GM18517 (cell line): ENCODE results near the gene ARL6IP4.
"Not testable (repeated sequence)": the region's sequence is repeated elsewhere in the genome, so short reads cannot be mapped to it uniquely, and the experiment has no call there.

Source experiments
- ATAC-seq: cut with Tn5 transposase; IDR thresholded peaks from one replicate; pipeline ENCODE4 v1.9.1; 2021; ENCODE audit warnings: mild to moderate bottlenecking, moderate library complexity; ENCODE audit not compliant: unreplicated experiment

The ARL6IP4 gene

DNA sequence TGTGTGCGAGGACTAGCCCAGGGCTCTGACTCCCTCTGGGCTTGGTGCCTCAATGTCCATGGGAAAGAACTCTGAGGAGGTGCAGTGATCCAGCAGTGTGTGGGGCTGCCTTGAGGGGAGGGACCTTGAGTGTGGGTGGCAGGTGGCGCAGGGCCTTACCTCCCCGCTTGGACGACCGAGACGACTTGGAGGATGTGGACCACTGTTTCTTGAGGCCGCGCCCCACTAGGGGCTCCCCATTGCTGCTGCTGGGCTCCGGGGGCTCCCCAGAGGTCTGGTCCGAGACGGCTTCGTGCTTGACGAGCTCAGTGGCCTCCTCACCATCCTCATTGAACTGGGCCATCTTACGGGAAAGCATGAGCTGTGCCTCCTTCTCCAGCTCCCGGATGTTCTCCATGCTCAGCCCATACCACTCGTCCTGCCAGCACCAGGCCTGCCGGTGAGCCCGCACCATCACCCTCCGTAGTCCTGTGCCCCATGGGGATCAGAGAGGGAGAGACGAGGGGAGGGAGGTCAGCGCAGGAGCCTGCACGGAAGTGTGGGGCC, 24.7 kb downstream of the ARL6IP4 start:
- ATAC-seq = no peak

DNA sequence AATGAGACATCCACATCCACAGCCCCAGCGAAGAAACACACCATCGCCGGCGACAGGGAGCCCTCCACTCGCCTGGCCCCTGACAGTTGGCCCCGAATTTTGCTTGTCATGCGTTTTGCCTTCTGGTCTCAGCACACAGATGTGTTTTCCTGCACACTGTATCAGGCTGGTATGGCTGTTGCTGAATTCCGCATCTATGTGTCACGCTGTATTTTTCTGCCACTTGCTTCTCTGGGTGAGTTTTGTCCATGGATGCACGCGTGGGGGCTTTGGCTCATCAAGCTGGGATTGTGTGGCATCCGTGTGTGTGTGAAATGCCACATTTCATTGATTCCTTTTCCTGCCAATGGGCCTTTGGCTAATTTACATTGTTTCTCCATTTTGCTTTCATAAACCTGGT, 26.5 kb downstream of the ARL6IP4 start:
- no peak for ATAC-seq

DNA sequence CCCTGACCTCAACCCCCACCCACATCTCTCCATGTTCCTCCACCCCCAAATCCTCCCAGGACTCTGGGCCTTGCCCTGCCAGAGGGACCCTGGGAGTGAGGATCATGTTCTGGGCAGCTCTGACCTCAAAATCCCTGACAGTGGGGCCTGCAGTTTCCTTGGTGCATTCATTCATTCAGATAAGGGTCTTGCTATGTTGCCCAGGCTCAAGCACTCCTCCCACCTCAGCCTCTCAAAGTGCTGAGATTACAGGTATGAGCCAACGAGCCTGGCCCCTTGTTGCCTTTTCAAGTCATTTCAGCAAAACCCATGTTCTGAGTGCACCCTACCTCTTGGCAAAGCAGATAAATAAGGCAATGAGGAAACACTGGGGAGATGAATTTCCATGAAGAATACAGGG, 29.6 kb downstream of the ARL6IP4 start:
- ATAC-seq = no peak

DNA sequence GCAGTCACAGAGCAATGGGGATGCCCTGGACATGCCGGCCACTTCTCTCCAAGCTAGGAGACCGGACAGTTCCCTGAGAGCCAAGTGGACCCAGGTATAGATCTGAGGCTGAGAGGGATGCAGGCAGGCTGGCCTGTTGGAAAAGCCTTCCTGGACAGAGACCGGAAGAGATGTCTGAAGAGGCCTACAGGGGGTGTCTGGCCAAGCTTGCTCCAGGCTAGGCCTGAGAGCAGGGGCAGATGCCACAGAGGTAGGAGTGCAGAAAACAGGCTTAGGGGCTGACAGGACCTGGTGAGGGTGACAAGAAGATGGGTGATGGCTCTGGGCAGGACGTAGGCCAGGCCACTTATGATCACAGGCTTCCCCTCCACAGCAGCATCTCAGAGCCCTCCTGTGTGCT, 30.2 kb downstream of the ARL6IP4 start:
- no peak for ATAC-seq

DNA sequence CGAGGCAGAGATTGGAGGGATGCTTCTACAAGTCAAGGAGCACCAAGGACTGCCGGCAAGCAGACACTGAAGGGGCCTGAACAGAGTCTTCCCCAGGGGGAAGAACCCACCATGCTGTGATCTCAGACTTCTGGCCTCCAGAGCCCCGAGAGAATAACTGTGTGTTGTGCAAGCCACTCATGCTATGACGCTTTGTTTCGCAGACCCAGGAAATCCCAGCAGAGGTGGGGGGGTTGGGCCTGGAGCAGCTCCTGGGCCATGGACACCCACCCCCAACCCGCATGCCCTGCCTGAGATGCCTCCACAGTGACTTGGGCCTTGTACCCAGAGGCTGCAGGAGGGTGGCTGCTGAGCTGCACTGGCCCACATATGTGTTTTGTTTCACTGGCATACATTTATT, 31.2 kb downstream of the ARL6IP4 start:
- no peak for ATAC-seq

DNA sequence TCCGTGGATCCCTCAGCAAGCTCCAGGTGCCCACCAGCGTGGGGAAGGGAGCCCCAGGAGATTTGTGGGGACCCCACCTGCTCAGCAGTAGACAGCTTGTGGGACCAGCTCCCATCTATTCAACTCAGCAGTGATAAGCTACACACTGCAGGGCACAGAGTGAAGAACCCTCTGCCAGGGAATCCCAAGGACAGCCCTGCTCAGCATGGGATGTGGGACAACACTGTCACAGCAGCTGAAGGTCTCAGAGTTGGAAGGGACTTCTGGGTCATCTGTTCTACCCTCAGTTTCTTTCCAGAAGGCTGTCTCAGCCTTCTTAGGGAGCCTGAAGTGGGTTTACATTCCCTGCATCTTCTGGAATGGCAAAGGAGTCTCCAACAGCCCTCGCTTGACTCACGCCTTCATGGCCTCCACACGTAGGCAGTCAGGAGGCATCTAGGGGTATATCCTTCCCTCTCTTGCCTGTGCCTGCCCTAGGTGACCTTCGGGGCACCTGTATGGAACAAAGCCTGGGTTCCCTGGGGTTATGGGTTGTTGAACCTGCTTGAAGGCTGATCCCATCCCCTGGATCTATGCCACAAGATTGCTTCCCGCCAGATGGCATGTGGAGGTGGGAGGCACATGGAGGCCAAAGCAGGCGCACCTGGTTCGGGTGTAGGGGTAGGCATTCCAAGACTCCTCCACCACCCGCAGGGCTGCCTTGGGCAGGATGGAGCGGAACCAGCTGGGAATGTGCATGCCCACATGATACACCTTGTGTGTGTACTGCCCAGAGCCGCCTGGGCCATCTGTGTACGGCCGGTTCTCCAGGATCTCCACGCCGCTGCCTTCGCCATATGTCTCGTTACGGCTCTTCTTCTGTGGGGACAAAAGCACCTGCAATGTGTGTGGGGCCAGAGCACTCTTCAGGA, 33.0 kb downstream of the ARL6IP4 start:
- no peak for ATAC-seq

DNA sequence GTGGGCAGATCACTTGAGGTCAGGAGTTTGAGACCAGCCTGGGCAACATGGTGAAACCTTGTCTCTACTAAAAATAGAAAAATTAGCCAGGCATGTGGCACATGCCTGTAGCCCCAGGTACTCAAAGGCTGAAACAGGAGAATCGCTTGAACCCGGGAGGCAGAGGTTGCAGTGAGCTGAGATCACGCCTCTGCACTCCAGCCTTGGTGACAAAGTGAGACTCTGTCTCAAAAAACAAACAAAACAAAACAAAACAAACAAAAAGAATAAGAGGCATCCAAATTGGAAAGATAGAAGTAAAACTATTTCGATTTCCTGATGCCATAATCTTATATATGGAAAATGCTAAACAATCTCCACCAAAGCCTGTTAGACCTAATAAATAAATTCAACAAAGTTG, 34.0 kb downstream of the ARL6IP4 start:
- ATAC-seq = not testable (repeated sequence)

DNA sequence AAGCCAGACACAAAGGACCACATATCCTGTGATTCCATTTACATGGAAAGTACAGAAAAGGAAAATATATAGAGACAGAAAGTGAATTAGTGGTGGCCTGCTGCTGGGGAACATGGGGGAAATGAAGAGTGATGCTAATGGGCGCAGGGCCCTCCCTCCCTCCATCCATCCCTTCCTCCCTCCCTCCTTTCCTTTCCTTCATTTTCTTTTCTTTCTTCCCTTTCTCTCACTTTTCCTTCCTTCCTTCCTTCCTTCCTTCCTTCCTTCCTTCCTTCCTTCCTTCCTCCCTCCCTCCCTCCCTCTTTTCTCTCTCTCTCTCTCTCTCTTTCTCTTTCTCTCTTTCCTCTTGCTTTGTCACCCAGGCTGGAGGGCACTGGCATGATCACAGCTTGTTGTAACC, 37.3 kb downstream of the ARL6IP4 start:
- no peak for ATAC-seq

DNA sequence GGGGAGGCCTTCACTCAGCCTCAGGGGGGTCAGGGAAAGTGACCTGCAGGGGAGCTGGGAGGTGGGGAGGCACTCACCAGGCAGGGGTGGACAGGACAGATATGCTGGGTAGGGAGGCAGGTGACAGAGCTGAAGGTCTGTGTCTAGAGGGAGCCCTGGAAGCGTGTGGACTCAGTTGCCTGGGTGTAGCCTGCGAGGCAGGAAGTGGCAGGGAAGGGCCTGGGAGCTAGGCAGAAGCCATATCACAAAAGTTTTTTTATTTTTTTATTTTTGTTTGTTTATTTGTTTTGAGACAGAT, 39.3 kb downstream of the ARL6IP4 start:
- no peak for ATAC-seq

DNA sequence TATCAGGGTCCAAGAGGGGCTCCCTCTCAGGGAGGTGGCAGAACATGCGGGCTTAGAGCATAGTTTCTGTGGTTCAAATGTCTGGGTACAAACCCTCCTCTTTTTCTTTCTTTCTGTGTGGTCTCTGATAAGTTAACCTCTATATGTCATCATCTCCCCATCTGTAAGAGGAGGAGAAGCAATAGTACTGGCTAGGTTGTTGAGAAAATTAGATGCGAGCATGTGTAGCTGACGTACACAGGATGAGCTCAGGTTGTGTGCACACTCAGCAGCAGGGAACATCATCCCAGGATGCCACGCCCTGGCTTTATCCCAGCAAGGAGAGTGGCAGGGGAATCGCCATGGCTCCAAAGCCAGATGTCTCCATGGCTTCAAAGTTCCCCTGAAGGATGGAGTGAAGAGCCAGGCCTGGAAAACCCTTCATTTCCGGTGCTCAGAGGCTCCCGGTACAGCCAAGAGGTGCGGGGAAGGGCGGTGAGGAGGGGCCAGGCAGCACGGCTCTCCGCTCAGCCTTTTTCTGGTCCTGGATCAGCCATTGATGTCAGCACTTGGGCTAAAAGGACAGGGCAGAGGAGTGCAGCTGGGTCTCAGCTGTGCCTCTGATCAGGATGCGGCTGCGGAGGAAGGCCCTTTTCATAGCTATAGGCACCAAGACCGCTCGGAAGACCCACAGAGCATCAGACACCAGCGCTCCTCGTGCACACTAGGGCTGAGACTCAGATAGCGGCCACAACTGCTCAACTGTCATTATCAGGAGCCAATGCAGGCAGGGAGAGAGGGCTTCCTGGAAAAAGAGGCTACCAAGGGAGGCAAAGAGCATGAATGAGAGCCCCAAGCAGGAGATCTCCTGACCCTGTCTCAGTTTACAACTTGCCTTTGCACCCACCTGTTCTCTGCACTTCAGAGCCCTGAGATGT, 41.5 kb downstream of the ARL6IP4 start:
- ATAC-seq = no peak

DNA sequence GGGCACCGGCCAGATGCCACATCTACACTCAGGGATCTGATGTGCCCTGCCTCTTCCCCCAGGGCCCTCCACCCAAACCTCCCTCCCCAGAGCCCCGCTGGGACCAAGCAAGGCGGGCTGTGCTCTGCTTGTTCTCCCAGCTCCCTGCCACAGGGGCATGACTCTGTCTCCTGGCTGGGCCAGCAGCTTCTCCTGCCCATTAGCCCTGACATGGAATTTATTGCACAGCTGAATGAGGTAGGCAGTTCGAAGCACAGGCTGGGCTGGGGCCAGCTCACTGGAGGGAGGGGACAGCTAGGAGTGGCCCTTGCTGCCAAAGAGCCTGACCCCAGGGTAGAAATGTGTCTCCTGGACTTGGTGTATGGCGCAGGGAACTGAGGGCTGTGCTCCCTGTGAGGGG, 42.4 kb downstream of the ARL6IP4 start:
- no peak for ATAC-seq

DNA sequence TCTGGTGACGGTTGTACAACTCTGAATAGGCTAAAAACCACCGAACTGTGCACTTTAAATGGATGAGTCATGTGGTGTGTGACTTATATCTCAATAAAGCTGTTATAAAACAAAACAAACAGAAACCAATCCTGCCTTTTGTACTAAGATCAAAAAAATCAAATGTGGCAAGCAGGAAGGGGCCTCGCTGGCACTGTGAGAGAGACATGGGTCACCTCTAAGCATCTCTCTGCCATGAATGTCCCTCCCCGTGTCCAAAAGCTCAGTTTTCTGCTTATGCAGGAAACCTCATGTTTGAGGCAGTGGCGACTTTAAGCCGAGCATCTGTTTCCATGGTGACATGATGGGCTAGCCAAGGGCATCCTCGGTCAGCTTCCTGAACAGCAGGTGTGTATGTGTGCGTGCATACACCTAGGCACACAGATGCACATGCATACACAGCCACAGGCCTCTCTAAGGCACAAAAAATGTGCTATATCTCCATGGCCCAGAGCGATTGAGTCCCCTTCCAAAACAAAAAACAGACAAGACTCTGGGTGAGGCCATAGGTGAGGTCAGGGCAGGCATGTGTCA, 44.4 kb downstream of the ARL6IP4 start:
- no peak for ATAC-seq

DNA sequence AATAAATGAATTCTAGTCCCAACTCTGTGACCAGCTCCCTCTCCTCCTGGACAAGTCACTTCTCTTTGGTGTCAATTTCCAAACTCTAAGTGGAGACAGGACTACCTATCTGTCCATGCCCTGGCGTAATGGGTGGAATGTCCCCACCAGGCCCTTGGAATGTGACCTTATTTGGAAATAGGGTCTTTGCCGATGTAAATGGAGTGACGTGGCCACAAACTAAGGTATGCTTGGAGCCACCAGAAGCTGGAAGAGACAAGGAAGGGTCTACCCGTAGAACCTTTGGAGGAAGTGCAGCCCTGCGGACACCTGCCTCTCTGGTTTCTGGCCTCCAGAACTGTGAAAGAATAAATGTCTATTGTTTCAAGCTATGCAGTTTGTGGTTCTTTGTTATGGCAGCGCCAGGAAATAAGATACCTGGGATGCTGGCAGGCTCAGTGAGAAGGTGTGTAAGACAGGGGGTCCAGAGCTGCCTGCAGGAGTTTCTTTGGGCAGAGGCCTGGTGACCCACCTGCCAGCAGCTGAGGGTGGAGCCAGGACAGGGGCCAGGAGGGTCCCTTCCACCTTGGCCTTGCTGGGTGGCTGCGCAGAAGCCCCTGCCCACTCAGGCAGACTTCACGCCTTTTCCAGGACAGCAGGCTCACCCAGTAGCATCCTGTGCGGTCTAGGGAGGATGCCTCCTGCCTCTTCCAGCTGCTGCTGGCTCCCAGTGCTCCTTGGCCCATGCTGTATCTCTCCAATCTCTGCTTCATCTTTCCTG, 45.8 kb downstream of the ARL6IP4 start:
- ATAC-seq = no peak

DNA sequence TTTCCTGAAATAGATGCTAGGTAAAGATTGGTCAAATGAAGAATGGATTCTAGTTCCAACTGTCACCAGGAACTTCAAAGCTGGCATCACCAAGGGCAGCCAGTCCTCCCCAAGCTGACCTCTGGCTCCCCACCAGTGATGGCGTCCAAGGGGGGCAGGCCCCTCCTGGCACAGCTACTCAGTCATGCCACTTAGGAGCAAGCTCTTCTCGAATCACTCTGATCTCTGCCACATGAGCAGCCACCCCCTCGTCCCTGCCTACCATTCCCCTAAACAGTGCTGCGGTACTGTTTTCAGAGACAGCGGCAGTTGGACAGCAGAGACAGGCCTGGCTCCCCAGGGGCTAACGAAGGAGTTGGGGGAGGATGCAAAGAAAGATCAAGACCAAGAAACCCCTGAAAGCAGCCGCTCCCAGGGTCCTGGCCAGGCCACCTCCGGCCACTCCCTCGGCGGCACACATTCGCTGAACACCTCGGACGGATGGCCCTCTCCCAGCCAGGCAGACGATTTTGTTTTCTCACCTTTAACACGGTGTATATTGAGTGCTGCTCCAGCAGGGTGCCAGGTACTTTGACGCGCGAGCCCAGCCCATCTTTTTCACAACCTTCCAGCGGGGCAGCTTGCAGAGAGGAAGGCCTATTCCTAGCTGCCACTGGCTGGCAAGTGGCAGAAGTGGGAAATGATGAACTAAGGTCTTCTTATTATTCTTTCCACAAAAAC, 47.4 kb downstream of the ARL6IP4 start:
- no peak for ATAC-seq

DNA sequence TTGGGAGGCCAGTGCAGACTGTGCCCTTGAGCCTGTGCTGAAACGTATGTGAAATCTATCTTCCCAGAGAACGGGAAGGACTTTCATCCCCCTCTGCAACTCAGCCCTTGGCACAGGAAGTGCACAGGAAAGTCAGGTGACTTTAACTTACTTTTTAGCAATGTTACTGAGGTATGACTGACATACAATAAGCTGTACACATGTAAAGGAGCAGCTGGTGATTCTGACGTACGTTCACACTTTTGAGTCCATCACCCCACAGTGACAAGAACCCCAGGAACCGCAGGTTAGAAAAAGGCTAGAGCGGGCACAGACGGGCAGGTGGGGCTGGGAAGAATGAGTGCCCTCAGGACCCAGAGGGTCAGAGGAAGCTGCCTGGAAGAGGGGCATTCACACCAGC, 48.0 kb downstream of the ARL6IP4 start:
- no peak for ATAC-seq

DNA sequence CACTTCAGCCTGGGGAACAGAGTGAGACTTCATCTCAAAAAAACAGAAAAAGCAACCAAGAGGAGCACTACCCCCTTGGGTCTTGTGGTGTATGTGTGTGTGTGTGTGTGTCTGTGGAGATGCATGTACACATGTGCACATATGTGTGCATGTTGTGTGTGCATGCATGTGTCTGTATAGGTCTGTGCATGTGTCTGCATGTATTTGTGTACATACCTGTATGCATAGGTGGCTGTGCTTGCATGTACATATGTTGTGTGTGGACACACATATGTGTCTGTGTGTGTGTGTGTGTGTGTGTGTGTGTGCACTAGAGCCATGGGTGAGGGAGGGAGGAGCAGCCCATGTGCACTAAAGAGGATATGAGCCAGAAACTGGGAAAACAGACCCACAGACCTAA, 49.1 kb downstream of the ARL6IP4 start:
- no peak for ATAC-seq

DNA sequence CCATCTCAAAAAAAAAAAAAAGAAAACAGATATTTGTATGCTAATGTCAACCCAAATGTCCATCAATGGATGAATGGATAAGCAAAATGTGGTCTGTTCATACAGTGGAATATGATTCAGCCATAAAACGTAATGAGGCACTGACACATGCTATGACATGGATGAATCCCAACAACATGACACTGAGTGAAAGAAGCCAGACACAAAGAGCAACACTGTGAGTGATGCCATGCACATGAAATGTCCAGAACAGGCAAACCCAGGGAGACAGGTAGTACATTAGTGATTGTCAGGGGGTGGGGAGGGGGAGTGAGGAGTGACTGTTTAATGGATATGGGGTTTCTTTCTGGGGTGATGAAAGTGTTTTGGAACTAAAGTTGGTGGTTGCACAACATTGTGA, 50.2 kb downstream of the ARL6IP4 start:
- no peak for ATAC-seq

DNA sequence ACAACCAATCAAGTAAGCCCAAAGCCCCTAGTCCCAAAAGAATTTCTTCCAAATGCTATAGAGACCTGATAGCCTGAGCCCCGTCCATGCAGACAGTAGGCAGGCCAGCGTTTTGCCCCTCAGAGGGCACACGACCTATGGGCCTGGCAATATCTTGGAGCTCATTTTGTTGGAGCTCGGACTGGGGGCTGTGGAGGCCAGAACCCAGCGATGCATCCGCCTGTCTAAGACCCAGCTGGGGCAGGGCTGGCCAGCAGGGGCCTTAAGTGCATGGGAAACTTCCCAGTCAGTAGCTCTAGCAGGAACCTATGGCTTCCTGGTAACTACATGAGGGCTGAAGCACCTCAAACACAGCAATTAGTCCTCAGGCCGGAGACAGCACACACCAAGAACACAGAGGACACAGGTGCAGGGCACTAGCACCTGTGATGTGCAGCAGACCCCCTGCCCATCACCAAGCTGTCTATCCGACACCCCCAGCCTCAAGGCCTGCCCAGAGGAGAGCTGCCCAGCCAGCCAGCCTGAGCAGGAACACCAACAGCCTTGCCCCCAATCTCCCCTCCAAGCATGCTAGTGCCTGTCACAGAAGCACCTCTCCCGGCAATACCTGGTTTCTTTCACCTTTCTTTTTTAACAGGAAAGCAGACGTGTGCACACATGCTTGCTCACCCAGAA, 50.8 kb downstream of the ARL6IP4 start:
- no peak for ATAC-seq
